Upper lobe of right lung (tissue), 1 donor: Measurements from ENCODE around the gene ZBTB38. TPM values are rescaled to one million over a fixed set of nuclear protein-coding genes. Genes with fewer than 3 reads are reported as not detected.

Experiments
- ATAC-seq: fragments of 200-7000 bp; cut with Tn5 transposase; one replicate; pipeline ENCODE4 v1.9.1; 2020; ENCODE audit warnings: mild to moderate bottlenecking, moderate library complexity
- DNase-seq: peaks from one replicate; pipeline ENCODE4 v3.0.0-alpha.2; 2020
- H3K27ac ChIP-seq: fragments of 200-600 bp; one replicate; pipeline ENCODE4 v1.8.0; 2022
- H3K27me3 ChIP-seq: fragments of 200-600 bp; one replicate; pipeline ENCODE4 v1.8.0; 2022; ENCODE audit warnings: mild to moderate bottlenecking
- H3K36me3 ChIP-seq: fragments of 200-600 bp; one replicate; pipeline ENCODE4 v1.8.0; 2022
- H3K4me1 ChIP-seq: fragments of 200-600 bp; one replicate; pipeline ENCODE4 v1.8.0; 2022
- H3K4me3 ChIP-seq: fragments of 200-600 bp; one replicate; pipeline ENCODE4 v1.8.0; 2022; ENCODE audit warnings: mild to moderate bottlenecking
- H3K9me3 ChIP-seq: fragments of 200-600 bp; one replicate; pipeline ENCODE4 v1.8.0; 2022
- intact Hi-C: fragments of 100-400 bp; cut with DNase I; formaldehyde crosslinking; loops from one replicate; pipeline ENCODE4 v1.11.0; 2022
- total RNA-seq: library from RNA; stranded (reverse); fragmentation: NEBNext Ultra II Directional; extraction: Animal tissue kit (Norgen Biotek cat#: 25700); gene quantifications from one replicate; pipeline ENCODE4 v1.2.1, GENCODE V29; 2021
- TF ChIP-seq, protein P1 (sequence below): fragments of 200-600 bp; IDR thresholded peaks from one replicate; pipeline ENCODE4 v1.8.0; 2022; ENCODE audit warnings: antibody characterized with exemption
- donor health status: DM: no; HTN: yes; CAD: no; lungs with severe emphysema.

The ZBTB38 gene
- total RNA-seq, 1 donor from 2014 or later = 118 TPM

DNA sequence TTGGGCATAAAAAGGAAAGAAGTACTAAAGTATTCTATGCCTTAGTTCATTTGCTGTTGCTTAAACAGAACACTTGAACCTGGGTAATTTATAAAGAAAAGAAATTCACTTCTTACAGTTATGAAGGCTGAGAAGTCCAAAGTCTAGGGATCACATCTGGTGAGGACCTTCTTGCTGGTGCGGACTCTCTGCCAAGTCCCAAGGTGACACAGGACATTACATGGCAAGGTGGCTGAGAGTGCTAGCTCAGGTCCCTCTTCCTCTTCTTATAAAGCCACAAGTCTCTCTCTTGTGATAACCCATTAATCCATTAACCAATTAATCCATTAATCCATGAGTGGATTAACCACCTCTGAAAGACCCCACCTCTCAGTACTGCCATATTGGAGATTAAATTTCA is 3.1 kb upstream of the ZBTB38 start:
- H3K27me3 ChIP-seq = no peaks in the 10 kb centered on the region
- peak overlapping the region; percentile 90 for H3K27ac ChIP-seq
- DNase-seq (no peak), ATAC-seq (no peak)
- peaks cover 49% of the 10 kb centered on the region for H3K4me1 ChIP-seq
- intact Hi-C loops = no loop called here
- TF ChIP-seq, protein P1, sequence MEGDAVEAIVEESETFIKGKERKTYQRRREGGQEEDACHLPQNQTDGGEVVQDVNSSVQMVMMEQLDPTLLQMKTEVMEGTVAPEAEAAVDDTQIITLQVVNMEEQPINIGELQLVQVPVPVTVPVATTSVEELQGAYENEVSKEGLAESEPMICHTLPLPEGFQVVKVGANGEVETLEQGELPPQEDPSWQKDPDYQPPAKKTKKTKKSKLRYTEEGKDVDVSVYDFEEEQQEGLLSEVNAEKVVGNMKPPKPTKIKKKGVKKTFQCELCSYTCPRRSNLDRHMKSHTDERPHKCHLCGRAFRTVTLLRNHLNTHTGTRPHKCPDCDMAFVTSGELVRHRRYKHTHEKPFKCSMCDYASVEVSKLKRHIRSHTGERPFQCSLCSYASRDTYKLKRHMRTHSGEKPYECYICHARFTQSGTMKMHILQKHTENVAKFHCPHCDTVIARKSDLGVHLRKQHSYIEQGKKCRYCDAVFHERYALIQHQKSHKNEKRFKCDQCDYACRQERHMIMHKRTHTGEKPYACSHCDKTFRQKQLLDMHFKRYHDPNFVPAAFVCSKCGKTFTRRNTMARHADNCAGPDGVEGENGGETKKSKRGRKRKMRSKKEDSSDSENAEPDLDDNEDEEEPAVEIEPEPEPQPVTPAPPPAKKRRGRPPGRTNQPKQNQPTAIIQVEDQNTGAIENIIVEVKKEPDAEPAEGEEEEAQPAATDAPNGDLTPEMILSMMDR = no peak
- H3K4me3 ChIP-seq = no peak overlapping the region
- no peaks in the 10 kb centered on the region for H3K36me3 ChIP-seq
- H3K9me3 ChIP-seq = no peaks in the 10 kb centered on the region

DNA sequence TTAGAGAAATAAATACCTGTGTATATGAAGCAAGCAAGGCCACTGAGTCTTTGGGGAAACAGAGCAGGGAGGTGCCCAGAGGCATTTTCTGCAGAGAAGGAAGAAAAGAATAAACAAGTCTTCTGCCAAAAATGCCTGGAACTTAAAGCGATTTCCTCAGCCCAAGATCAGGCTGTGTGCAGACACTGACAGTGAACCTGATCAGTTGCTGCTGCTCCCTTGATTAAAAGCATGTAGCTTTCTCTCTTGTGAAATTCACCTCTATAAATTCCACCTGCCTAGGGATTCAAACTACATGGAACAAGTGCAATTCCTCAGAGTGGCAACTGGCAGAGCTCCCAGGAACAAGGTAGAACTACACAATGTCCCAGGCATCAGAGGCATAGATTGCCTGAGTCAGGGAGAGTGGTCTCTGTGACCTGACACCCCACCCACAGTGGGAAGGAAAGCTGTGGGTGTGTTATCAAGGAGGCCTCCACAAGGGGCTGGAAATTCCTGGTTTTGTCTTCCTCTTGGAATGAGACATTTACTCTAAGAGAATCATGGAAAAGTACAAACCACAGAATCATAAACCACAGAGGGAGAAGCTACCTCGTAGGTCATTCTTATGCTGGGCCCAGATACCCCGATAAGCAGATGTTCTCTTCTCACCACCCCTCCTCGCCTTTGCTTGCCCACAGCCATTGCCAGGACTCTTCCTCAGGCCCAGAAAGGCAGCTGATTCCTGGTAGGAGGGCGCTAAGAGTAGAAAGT is 1.8 kb upstream of the ZBTB38 start:
- ATAC-seq (peak; percentile 51), DNase-seq (peak; percentile 70)
- TF ChIP-seq, protein P1 = no peak
- Histone ChIP-seq H3K27ac (peak overlapping the region; percentile 90), H3K4me3 (no peak overlapping the region), H3K4me1 (peaks cover 48% of the 10 kb centered on the region), H3K9me3 (no peaks in the 10 kb centered on the region), H3K36me3 (no peaks in the 10 kb centered on the region), H3K27me3 (no peaks in the 10 kb centered on the region)
- intact Hi-C loops = no loop called here

DNA sequence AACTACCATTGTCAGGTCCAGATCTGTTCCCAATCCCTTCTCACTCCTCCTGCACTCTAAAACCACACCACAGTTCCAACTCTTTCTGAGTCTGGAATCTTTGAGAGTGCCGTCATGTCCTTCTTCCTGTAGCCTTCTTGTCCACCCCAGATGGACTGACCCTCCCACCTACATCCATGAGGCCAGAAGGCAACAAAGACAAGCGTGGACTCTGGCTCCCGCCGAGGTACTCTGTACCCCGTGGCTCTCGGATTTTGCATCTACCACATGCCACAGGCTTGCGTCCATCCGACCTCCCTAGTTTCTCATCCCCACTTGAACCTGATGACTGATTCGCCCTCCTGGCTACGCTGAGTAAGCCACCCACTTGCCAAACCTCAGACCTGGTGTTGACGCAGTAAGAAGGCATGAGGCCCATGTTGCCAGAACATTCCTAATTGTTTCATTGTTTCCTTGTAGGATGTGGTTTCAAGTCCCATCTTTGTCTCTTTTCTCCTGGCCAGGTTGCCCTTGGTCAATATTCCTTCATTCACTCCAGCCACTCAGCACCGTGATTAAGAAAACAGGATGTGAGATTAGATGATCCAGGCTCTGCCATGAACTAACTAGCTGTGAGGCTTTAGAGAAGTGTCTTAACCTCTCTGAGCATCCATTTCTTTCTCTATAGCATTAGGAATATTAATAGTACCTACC is 1.1 kb upstream of the ZBTB38 start:
- Histone ChIP-seq H3K4me3 (no peak overlapping the region), H3K4me1 (peaks cover 51% of the 10 kb centered on the region), H3K9me3 (no peaks in the 10 kb centered on the region), H3K27ac (peak overlapping the region; percentile 90), H3K27me3 (no peaks in the 10 kb centered on the region), H3K36me3 (no peaks in the 10 kb centered on the region)
- DNase-seq = no peak
- TF ChIP-seq, protein P1 = no peak
- ATAC-seq = no peak
- intact Hi-C loops = no loop called here

DNA sequence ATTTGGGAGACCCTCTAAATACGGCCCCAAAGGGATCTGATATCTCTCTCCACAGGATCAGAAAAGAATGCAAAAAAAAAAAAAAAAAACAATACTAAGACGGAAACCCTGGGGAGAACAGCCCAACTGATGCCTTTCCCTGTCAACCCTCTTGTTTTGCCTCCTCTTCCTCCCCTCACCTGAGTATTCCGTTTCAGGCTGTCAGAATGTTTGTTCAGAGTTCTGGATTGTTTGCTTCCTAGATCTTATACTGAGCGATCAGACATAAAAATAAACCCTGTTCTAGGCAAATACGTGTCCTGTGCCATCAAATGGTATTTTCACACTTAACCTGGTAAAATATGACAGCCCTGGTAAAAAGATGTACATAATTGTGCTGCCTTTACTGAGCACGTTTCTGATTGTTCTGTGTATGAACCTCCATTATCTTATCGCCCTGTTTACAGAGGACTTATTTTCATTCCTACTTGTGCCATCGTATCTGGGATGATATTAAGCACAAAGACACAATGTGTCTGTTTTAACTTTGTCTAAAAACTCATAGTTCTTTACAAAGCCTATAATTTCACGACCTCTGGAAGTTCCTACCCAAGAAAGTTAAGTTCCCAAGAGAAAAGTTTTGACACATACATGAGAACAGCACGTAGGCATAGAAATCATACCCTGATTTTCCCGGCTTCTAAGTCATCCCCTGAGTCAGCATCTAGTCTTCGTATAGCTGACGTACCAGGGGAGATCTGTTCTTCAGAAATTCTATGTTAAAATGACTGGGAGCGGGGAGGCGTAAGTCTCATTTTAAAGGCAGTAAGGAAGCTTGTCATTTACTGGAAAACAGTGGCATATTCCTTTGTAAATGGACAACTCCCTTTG is 856 bp downstream of the ZBTB38 start:
- Histone ChIP-seq H3K27ac (peak overlapping the region; percentile 90), H3K27me3 (no peaks in the 10 kb centered on the region), H3K4me3 (peak overlapping the region; percentile 42), H3K36me3 (no peaks in the 10 kb centered on the region), H3K4me1 (peaks cover 51% of the 10 kb centered on the region), H3K9me3 (no peaks in the 10 kb centered on the region)
- no peak for ATAC-seq
- intact Hi-C loops = no loop called here
- no peak for DNase-seq
- TF ChIP-seq, protein P1 = no peak

DNA sequence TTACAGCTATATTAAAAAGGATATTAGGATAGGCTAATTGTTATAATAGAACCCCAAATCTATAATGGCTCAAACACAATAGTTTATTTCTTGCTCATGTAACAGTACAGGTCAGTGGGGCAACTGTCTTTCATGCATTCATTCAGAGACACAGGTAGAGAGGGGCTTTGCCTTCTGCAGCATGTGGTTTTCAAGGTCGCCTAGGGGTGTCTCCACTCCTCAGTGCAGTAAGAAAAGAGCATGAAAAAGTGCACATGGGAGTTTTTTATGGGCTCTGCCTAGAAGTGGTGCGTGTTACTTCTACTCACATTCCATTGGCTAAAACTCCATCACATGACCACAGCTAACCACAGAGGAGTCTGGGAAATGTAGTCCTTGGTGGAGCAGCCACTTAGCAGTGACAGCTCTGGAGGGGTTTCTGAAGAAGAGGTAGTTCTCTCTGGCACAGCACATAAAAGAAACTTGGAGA is 1.8 kb downstream of the ZBTB38 start:
- peak overlapping the region; percentile 42 for H3K4me3 ChIP-seq
- H3K27me3 ChIP-seq = no peaks in the 10 kb centered on the region
- TF ChIP-seq, protein P1 = peak; percentile 41
- no peak for DNase-seq
- H3K4me1 ChIP-seq = peaks cover 51% of the 10 kb centered on the region
- H3K27ac ChIP-seq = peak overlapping the region; percentile 90
- intact Hi-C loops = no loop called here
- no peaks in the 10 kb centered on the region for H3K9me3 ChIP-seq
- ATAC-seq = peak; percentile 73
- no peaks in the 10 kb centered on the region for H3K36me3 ChIP-seq
